ENCODE data around the gene UNC5A. TPM values are rescaled to one million over a fixed set of nuclear protein-coding genes. Genes with fewer than 3 reads are reported as not detected.

UNC5A gene
- total RNA-seq, 1 donor from 2014 or later = 6.1 TPM

DNA sequence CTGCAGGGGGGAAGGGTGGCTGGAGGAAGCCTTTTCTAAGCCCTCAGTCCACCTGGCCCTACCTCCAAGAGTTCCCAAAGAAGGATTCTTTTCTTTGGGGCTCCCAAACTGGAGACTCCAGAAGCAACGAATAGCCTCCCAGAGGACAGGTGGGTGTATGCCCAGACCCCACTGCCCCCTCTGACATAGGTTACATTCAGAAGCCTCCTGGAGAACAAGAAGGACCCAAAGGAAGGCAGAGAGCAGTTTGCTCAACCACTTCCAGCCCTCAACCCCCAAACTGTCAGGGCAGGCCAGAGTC lies 78.5 kb downstream of the UNC5A start:
- no peak for FAIRE-seq
- no peak for DNase-seq (ENCODE audit: low spot score in 2 of 2)

DNA sequence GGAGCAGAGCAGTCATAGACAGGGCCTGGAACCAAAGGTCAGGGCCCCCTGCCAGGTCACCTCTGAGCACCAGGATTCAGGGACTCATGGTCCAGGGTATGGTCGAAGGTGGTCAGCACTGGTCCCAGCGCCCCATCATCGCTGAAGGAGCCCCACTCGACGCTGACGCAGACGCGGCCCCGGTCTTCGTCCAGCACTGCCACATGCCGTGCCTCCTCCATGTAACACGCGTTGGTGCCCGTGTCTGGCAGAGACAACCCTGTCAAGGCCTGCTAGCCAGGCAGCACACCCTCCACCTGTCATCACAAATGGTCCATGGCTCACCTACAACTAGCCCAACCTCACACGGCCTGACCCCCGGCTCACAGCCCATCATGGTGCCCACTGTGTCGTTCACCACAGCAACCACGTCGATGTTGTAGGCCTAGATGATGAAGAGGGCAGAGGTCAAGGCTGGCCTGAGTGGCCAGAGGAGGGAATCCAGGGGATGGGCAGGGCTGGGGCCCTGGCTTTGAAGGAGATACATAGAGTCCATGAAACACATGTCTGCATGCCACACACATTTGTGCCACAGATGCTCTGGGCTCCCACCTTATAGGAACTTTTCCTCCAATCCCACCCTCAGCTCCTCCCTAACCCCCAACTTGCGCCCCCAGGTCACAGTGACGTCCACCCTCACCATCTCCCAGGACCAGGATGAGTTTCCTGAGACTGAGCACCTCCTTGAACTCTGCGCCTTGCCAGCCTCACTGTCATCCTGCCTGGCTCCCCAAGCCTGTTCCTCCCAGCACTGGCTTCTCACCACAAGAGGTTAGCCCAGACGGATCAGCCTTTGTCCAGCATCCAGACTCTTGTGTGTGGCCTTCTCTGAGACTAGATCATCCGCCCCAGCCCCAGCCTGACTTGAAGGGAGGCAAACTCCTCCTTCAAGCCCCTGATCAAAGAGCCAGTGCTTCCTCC lies 79.2 kb downstream of the UNC5A start:
- DNase-seq (ENCODE audit: low spot score in 2 of 2) = peak in 1 of 2 donors; percentile 2
- FAIRE-seq = no peak

DNA sequence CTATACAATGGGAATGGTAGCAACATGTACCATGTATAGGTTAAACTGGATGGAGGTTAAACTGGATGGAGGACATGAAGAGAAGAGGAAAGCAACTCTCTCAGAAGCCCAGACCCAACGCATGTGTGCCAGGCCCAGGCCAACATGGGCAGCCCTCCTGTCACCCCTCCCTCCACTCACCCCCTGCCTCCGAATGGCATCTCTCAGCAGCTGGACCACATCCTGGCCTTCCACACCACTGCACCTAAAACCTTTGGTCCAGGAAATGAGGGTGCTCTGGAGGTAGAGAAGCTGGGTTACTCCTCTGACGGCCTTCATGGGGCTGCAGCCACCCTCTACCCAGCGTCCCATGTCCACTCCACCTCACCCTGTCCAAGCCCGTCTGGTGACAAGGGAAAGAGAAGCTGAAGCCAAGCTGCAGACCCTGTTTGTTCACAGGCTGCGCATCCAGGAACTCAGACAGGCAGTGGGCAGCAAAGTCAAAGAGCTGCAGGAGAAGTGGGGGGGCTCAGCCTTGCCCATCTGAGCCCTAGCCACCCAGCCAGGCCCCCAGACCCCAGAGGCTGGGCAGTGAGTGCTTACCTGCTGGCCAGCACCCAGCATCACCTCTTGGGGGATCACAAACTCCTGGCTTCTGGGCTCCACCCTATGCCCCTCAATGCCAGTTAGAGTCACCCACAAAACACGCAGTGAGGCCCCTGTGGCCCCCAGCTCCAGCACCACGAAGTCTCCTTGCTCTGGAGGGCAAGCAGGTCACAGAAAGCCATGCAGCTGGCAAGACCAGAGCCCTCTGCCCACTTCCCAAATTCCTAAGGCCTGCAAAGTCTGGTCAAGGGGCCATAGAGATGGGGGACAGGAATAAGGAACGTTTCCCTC lies 80.3 kb downstream of the UNC5A start:
- FAIRE-seq (no peak), DNase-seq (ENCODE audit: low spot score in 2 of 2) (no peak)

DNA sequence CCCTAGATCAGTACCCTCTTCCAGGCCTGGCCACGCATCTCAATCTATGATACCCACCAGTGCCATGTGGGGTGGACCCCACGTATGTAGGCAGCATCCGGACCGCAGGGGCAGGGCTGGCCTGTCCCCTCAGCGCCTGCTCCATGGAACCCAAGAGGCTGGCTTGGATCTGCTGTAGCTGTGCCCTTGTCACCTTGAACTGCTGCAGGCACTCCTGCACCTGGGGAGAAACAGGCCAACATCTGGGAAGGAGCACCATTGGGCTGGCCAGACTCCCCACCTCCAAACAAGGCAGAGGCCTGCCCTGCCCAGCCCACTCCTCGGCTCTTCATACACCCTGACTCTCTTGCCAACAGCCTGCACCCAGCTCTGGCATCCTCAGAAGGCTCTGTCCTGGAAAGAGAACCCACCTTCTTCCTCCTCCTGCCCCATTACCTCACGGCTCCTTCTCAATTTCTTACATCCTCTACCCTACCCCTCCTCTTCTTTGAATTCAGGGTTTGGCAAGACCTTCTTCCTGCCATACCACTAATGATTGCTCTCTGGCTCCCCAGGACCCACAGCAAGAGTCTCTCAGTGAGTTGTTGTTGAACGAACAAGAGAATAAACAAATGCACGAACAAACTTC lies 81.1 kb downstream of the UNC5A start:
- DNase-seq (ENCODE audit: low spot score in 2 of 2) (no peak), FAIRE-seq (no peak)

DNA sequence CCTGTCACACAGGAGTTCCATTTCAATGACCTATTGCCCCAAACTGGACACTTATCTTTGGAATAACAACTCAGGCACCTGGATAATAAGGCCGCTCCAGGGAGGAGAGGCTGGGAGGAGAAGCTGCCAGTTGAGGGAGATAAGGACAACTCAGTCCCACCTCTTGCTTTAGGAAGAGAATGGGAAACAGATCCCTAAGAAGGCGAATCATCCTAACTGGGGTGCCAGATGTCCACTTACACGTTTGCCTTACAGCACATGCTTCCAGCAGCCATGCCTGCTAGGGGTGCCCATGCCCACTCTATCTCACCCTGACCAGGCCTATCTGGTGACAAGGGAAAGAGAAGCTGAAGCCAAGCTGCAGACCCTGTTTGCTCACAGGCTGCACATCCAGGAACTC lies 82.3 kb downstream of the UNC5A start:
- no peak for FAIRE-seq

DNA sequence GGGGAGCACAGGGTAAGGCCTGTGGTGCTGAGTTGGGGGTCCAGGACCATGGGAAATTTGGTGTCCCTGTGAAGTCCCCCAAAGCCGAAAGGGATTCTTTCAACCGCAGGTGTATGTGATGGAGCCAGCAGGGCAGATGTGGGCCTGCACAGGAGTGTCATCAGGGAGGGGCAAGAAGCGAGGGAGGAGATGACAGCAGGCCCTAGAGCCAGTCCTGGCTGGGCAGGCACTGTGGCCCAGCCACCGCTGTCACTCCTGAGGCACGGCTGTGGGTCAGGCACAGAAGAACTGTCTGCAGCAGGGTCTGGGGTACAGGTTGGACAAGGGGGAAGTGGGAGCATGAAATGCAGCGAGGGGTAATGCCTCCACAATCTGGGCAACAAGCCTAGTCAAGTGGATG lies 83.9 kb downstream of the UNC5A start:
- no peak for FAIRE-seq

More for the DNA sequence above, 82.3 kb downstream of the UNC5A start:
- no peak for DNase-seq (ENCODE audit: low spot score in 2 of 2)

DNA sequence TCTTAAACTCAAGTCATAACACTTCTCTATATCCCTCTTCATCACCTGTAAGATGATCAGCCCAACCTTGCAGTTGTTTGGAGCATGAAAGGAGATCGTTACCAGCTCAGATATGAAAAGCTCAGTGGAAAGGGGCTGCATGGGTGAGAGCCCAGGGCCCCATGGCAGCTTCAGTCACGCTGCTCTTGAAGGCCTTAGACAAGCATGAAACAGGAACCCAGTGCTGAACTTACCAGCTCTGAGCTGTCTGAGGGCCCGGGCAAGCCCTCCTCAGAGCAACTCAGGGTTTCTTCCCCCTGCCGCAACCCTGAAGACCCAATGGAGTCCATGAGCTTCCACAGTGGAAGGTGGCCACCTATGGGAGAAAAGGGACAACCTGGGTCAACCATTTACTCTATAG lies 85.5 kb downstream of the UNC5A start:
- DNase-seq (ENCODE audit: low spot score in 2 of 2) = no peak
- no peak for FAIRE-seq

More for the DNA sequence above, 83.9 kb downstream of the UNC5A start:
- no peak for DNase-seq (ENCODE audit: low spot score in 2 of 2)

DNA sequence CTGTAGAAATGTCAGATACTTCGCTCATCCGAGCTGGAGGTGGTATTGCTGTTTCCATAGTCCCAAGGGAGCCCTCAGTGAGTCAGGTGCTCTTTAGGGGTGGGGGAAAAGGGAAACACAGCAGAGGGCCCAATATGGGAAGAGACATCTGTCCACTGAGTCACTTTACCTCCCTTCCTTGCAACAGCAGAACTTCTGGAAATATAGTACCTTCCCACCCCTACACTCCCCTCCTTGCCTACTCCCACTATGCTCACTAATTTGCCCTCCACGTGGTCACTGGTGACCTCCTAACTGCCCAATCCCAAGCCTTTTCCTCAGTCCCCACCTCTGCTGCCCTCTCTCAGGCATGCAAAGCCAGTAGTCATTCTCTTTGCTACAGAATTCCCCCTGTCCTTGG lies 86.9 kb downstream of the UNC5A start:
- DNase-seq (ENCODE audit: low spot score in 2 of 2) (no peak), FAIRE-seq (no peak)

DNA sequence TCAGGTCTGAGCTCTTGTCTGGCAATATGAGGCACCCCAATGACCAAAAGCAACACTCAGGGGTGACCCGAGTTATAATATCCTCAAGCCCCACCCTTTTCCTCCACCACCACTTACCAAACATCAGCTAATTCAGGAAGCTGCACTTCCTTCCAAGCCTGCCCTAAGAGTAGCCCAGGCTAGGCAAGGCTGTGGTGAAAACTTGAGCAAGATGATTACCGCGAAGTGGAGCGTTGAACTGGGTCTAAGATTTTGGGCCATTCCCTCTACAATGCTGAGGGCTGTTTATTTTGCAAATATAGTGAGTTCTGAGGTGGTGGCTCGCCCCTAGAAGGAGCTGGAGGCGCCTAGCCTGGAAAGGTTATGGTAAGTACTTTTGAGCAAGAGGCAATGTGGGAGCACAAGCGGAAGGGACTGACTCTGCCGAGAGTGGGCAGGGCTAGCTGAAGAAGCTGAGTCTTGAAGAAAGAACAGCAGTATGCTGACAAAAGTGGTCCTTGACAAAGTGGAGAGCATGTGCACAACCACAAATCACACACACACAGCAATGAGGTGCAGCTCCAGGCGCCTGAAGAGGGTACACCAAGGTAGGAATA lies 89.0 kb downstream of the UNC5A start, which contains the start of gene HK3:
Gene HK3 (minus strand): TSS at position 51 of the 596 bp plus-strand sequence. CDS start 3,187 bp downstream, outside the sequence.
- no peak for FAIRE-seq

DNA sequence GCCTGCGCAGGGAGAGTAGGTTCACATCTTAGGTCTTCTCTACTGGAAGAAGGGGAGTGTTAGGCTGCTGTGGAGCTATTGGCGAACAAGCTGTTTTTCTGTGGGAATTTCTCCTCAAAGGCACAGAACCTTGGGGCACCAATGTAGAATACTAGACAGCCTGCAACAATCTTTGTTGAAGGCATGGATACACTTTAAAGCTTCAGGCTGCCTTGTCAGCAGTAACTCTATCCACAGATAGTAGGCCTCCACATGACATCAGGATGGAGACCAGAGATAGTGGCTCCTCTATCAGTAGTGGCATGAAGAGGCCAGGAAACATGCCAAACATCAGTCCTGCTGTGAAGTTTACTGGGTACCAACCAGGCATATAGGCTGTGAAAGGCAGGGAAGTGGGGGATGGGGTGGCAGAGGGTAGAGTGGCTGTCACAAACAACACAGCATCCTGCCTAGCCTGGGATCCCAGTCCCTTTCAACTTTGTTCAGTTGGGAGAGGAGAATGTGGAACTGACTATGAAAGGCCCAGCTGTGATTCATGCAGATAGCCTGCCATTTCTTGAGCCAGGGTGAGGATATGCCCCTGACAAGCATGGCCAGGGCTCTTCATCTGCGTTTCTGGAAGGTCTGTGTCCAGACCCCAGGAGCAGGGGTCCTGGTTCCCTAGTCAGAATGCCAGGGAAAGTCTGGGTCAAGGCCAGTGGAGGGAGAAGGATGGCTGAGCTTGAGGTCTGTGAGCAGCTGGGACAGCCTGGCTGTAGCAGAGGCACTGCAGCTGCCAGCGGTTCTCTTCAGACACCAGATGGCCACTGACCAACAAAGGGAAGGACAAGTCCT lies 89.8 kb downstream of the UNC5A start:
- FAIRE-seq = no peak
- DNase-seq (ENCODE audit: low spot score in 2 of 2) = no peak

More for the DNA sequence above, 89.0 kb downstream of the UNC5A start, which contains the start of gene HK3:
- DNase-seq (ENCODE audit: low spot score in 2 of 2) = no peak

DNA sequence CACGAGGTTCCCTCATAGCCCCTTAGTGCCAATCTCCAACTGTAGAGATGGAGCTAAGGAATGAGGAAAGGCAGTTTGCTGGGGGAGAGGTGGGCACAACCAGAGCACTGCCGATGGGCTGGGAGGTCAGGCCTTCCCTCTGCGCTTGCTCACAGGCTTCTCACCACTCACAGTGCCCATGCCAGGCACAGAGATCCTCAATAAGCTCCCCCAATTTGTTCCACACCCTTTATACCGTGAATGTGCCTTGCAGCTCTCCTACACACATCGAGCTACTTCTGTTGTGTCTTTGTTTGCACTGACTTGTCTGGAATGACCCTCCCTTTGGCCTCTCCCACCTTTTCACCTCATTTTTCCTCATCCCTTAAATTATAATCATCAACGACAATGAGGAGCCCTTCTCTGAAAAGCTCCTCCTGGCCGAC lies 90.4 kb downstream of the UNC5A start:
- no peak for DNase-seq (ENCODE audit: low spot score in 2 of 2)

DNA sequence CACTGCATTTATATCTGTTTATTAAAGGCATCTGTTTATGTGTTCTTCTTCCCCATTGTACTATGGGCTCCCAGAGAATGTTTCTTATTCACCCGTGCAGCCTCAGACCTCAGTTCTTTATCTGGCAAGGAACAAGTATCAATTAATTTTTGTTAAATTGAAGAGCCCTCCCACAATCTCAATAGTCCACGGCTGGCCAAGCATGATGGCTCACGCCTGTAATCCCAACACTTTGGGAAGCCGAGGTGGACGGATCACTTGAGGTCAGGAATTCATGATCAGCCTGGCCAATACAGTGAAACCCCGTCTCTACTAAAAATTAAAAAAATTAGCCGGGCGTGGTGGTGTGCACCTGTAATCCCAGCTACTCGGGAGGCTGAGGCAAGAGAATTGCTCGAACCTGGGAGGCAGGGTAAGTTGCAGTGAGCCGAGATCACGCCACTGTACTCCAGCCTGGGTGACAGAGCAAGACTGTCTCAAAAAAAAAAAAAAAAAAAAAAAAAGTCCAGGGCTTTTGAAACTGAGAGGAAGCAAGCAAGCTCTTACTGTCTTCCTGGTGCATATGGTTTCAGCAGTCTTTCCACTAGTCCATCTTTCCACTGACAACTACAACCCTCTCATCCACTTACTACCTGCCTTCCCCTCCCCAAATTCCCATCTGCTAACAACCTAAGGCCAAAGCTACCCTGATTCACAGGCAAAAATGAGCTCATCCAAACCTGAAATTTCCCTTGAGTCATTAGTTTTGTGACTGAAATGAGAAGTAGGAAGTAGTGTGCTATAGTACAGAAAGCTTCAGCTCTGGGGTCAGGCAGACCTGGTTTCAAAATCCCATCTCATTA lies 91.1 kb downstream of the UNC5A start:
- no peak for FAIRE-seq
- no peak for DNase-seq (ENCODE audit: low spot score in 2 of 2)

More for the DNA sequence above, 90.4 kb downstream of the UNC5A start:
- FAIRE-seq = no peak

DNA sequence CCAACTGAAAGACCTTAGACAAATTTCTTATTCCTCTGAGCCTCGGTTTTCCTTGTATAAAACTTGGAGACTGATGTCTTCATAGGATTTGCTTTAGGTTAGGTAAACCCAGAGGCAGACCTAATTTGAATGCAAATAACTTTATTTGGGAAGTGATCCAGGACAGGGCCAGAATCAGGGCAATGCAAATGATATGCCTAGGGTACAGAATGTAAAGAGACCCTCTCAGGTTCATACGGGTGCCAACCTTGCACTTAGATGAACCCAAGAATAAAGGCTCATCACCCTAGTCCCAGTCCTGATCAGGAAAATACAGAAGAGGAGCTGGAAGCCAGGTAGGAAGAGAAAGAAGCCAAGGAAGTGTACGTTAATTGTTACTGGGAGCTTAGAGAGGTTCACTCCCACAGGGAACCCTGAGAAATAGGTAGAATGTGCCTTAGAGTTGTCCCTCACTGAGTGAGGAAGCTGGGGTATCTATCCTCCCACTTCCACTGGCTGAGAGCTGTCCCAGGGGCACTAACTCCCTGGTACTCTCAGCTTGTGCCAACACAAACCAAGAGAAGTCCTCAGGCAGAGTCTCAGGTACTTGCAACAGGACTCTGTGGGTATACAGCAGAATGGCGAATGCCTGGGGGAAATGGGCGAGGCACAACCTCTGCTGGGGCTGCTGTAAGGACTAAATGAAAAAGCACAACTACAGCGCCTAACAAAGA lies 91.9 kb downstream of the UNC5A start:
- no peak for FAIRE-seq
- no peak for DNase-seq (ENCODE audit: low spot score in 2 of 2)

DNA sequence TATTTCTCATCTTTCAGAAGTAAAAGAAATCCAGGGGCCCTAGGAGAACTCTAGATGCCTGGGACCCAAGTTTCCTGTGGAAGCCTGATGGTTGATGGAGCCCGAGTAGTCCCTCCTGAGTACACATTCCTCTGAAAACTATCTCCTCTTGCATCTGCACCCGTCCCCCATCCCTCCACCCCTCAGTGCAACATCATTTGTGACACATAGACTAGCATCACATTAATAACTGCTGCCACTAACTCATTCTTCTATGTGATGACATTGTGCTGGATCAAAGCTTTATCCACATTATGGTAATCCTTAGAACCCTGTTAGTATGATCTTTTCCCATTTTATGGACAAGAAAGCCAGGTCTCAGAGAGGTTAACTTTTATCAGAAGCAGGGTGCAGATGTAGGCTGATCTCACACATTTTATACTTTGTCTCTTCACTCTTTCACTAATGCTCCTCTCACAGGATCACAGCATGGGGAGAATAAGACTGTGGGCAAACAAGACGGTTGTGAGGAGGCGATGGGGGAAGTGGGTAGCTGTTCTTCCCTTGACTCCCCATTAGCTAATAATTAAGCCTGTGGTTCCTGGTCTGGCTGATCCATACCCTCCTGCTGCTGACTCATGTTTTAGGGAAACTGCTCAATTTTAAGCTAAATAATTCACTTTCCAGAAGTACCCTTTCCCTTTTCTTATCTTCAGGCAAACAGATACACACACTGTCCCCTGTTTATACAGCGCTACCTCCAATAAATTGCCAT lies 92.7 kb downstream of the UNC5A start:
- DNase-seq (ENCODE audit: low spot score in 2 of 2) (no peak), FAIRE-seq (no peak)

DNA sequence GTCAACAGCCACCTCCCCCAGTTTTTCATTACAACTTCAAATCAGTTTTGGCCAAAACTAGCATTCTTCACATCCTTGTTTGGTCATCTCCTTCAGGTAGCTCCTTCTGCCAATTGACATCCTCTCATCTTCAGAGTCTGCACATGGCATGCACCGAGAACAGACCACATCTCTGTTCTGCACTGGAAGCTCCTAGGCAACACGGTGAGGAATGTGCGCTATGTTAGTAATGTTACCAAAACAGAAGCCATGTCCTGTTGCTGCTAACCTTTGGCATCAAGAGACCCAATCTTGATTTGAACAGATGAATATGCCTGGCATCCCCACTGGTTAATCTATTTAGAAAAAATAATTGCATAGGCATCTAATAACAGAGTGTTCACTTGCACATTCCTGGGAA lies 93.9 kb downstream of the UNC5A start:
- DNase-seq (ENCODE audit: low spot score in 2 of 2) = no peak
- no peak for FAIRE-seq

DNA sequence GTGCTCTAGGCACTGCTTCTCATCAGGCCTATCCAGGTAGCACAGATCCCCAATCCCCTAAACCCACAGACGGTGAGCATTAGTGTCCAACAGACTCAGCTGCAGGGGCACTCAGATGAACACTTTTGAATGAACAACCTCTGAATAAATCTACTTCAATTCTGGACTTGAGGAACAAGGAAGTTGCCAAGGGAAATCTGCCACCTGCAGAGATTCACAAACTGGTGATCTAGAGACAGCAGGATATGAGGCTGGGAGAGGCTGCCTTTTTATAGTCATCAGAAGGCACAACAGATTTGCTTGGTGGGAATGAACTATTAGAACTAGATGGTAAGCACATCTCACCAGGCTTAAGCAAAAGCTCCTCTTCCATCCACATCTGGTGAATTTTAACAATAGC lies 95.8 kb downstream of the UNC5A start:
- FAIRE-seq (no peak), DNase-seq (ENCODE audit: low spot score in 2 of 2) (no peak)

DNA sequence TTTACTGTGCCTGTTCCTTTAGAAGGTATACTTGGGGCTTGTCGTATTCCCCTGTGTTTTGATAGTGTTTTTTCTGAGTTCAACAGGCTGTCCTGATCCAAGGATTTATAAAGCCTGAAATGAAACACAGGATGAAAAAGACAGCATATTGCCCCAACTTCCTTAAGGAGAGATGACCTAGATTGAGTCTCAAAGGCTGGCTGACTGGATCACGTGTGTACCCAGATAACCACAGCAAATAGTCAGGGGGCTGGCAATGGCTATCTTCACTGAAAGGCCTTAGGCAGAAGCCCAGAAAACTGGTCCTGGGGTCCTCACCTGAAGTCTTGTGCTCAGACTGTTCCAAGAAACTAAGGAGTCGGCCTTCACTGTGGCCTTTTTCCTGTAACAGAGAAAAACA lies 96.4 kb downstream of the UNC5A start:
- no peak for DNase-seq (ENCODE audit: low spot score in 2 of 2)
- FAIRE-seq = no peak

Data from frontal cortex (tissue), 4 donors.